Measurements from ENCODE around the gene SMKR1.
"Not testable (repeated sequence)": the region's sequence is repeated elsewhere in the genome, so short reads cannot be mapped to it uniquely, and the experiment has no call there.

The SMKR1 gene

GRCh38 chr7:129501760-129502707 lies at the start of gene SMKR1:
TSS of gene SMKR1 (plus strand) at chr7:129502531. CDS start at chr7:129502825, 294 bp downstream.
- peak; percentile 98 for DNase-seq

GRCh38 chr7:129452589-129453231 lies 49.6 kb upstream of the SMKR1 start:
- no peak for DNase-seq

- no peak for DNase-seq
Observed at GRCh38 chr7:129453510-129454248, 48.7 kb upstream of the SMKR1 start.

GRCh38 chr7:129454249-129454551 lies 48.1 kb upstream of the SMKR1 start:
- DNase-seq, result no peak

GRCh38 chr7:129456421-129456820 lies 45.9 kb upstream of the SMKR1 start:
- DNase-seq, result no peak

GRCh38 chr7:129457101-129457500 lies 45.2 kb upstream of the SMKR1 start:
- DNase-seq, result peak; percentile 51

GRCh38 chr7:129458171-129458570 lies 44.2 kb upstream of the SMKR1 start:
- DNase-seq, result no peak

- no peak for DNase-seq
Observed at GRCh38 chr7:129461809-129462208, 40.5 kb upstream of the SMKR1 start.

- DNase-seq, result no peak
Observed at GRCh38 chr7:129462420-129462819, 39.9 kb upstream of the SMKR1 start.

GRCh38 chr7:129464194-129464593 lies 38.1 kb upstream of the SMKR1 start:
- no peak for DNase-seq

GRCh38 chr7:129465080-129465479 lies 37.3 kb upstream of the SMKR1 start:
- no peak for DNase-seq

- DNase-seq, result no peak
Observed at GRCh38 chr7:129466796-129467195, 35.5 kb upstream of the SMKR1 start.

GRCh38 chr7:129468087-129468486 lies 34.2 kb upstream of the SMKR1 start:
- no peak for DNase-seq

- DNase-seq, result no peak
Observed at GRCh38 chr7:129468547-129468946, 33.8 kb upstream of the SMKR1 start.

GRCh38 chr7:129469930-129470329 lies 32.4 kb upstream of the SMKR1 start:
- no peak for DNase-seq

- DNase-seq, result no peak
Observed at GRCh38 chr7:129470411-129470810, 31.9 kb upstream of the SMKR1 start.

GRCh38 chr7:129471402-129471827 lies 30.9 kb upstream of the SMKR1 start:
- no peak for DNase-seq

GRCh38 chr7:129475931-129476330 lies 26.4 kb upstream of the SMKR1 start:
- DNase-seq, result not testable (repeated sequence)

GRCh38 chr7:129476398-129476797 lies 25.9 kb upstream of the SMKR1 start:
- not testable (repeated sequence) for DNase-seq

- no peak for DNase-seq
Observed at GRCh38 chr7:129479831-129480230, 22.5 kb upstream of the SMKR1 start.

- no peak for DNase-seq
Observed at GRCh38 chr7:129480674-129481363, 21.5 kb upstream of the SMKR1 start.

GRCh38 chr7:129481376-129481775 lies 21.0 kb upstream of the SMKR1 start:
- not testable (repeated sequence) for DNase-seq

- DNase-seq, result no peak
Observed at GRCh38 chr7:129482781-129483180, 19.6 kb upstream of the SMKR1 start.

Data from DMS53 (cell line).